ENCODE measurements around the gene TCTN1.

Gene TCTN1

GRCh38 chr12:110686294-110686903 lies 72.5 kb downstream of the TCTN1 start:
- DNase-seq, result no peak

- no peak for DNase-seq
Measured at GRCh38 chr12:110687396-110688169, 73.7 kb downstream of the TCTN1 start.

- DNase-seq, result no peak
Measured at GRCh38 chr12:110688446-110689280, 74.7 kb downstream of the TCTN1 start, which contains the start of gene HVCN1. Gene HVCN1 (minus strand): TSS chr12:110689115. CDS start chr12:110683245, 5,870 bp downstream.

DNA sequence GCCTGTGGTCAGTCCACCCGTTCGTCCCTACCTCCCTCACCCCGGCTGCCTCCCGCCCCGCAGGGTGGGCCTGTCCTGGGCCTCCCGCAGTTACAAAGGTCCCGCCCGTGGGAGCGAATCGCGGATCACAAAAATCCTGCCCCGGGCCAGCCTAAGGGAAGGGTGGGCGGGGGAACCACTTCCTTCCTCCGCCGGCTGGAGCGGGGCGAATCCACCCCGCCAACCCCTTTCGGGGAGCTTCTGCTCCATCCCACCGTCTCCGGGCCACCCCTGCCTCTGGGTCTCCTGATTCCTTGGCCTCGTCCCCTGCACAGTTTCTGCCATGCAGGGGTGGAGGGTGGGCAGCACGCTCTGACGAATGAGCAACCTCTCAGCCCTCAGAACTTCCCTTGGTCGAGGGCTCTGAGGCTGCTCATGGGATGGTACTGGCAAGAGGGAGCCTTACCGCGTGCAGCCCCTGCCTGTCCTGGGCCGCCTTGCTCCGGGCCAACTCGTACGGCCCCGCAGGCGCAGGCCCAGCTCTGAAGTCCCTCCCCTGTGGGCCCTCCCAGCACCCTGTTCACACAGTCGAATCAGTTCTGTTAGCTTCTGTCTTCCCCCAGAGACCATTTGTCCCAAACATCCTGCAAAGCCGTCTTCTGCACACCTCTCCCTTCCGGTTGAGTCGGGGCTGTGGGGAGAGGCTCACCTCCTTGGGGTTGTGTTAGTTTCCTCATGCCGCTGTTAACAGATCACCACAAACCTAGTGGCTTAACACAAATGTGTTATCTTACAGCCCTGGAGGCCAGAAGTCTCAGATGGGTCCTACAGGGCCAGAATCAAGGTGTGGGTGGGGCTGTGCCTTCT lies 75.6 kb downstream of the TCTN1 start:
- DNase-seq, result no peak

GRCh38 chr12:110690127-110690430 lies 76.2 kb downstream of the TCTN1 start:
- DNase-seq, result no peak

DNA sequence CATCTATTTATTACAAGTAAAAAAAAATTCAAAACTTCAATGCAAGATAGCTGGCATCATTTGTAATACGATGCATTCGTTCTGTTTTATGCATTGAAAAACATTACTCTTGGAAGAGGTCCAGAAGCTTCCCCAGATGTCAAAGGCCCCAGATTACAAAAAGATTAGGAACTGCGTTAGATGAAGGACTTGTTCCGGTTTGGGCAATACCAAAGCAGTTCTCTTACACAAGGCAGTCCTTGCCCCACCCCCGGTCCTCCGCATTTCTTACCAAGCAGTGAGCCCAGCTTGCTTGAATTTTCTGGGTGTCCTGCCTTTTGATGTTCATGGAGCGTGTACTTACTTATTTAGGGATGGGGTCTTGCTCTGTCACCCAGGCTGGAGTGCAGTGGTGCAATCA lies 79.8 kb downstream of the TCTN1 start:
- no peak for DNase-seq

GRCh38 chr12:110694330-110694901 lies 80.5 kb downstream of the TCTN1 start:
- DNase-seq, result no peak

DNA sequence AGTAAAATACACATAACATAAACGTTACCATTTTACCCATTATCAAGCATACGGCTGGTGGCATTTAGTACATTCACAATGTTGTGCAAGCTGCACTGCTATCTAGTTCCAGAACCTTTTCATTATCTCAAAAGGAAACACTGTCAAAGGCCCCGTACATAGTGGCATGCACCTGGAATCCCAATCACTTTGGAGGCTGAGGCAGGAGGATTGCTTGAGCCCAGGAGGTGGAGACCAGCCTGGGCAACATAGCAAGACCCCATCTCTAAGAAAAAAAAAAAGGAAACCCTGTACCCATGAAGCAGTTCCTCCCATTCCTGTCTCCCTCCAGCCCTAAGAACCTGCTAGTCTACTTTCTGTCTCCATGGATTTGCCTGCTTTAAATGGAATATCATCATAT lies 82.4 kb downstream of the TCTN1 start:
- no peak for DNase-seq

- no peak for DNase-seq
Measured at GRCh38 chr12:110697236-110697635, 83.3 kb downstream of the TCTN1 start.

- DNase-seq, result no peak
Measured at GRCh38 chr12:110698171-110698902, 84.4 kb downstream of the TCTN1 start.

Data from NCI-H187 treated with DMSO at 0.1 percent for 48 hours (cell line).